ENCODE data around the gene KCNIP3.
A peak's percentile ranks its signal among the peaks of the same experiment; 100 is the strongest.
"Not testable (repeated sequence)": the region's sequence is repeated elsewhere in the genome, so short reads cannot be mapped to it uniquely, and the experiment has no call there.

KCNIP3 gene

DNA sequence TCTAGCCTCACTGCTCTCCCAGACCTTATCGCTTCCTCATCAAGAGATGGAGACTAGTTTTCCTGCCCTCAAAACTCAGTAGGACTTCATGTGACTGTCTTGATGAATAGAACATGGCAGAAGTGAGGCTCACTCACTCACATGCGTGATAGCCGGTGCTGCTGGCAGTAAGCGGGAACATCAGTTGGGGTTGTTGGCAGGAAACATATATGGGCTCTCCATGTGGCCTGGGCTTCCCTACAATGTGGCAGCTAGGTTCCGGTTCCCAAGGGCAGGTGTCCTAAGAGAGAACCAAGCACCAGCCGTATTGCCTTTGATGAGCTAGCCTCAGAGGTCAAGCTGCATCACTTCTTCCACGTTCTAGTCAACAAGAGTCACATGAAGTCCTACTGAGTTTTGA is 90.2 kb downstream of the KCNIP3 start:
- DNase-seq = no peak

DNA sequence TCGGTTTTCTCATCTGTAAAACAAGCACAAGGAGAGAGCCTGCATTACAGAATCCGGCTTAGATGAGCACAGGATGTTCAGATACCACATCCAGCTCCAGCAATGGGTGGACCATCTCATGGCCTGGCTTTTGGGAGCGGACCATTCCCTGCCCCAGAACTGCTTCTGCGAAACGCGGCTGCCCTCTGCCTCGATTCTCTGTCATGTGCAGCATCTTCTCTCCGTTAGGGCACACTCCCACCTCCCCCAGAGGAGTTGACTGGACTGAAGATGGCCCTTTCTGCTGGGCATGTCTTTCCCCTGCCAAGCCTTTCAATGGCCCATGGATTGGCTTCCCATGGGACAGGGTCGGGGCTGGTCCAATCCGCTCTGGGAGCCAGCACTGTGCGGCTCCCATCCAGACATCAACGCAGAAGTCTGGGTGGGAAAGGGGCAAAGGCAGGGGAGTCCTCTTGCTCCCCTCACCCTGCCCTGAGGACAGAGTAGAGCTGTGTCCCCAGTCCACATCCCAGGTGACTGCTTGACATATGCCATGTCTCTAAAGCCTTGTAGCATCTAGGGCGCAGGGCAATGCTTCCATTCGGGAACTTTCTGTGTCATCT is 91.0 kb downstream of the KCNIP3 start:
- no peak for DNase-seq

DNA sequence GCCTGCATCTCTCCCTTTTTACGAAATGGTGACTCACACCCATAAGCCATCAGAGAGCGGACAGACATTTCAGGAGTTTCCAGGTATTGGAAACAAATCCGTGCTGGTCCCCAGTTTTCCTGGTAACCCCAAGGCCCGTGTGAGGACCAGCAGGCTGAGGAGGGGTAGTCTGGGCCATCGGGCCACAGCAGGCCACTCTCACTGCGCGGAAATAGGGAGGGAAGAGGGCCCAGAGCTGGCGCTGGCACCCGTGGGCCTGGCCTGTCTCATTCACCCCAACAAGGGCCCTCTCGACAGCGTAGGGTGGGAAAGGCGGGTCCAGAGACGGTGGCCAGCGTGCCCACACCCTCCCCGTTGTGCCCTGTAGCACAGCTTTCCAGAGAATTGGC is 91.7 kb downstream of the KCNIP3 start:
- DNase-seq = no peak

DNA sequence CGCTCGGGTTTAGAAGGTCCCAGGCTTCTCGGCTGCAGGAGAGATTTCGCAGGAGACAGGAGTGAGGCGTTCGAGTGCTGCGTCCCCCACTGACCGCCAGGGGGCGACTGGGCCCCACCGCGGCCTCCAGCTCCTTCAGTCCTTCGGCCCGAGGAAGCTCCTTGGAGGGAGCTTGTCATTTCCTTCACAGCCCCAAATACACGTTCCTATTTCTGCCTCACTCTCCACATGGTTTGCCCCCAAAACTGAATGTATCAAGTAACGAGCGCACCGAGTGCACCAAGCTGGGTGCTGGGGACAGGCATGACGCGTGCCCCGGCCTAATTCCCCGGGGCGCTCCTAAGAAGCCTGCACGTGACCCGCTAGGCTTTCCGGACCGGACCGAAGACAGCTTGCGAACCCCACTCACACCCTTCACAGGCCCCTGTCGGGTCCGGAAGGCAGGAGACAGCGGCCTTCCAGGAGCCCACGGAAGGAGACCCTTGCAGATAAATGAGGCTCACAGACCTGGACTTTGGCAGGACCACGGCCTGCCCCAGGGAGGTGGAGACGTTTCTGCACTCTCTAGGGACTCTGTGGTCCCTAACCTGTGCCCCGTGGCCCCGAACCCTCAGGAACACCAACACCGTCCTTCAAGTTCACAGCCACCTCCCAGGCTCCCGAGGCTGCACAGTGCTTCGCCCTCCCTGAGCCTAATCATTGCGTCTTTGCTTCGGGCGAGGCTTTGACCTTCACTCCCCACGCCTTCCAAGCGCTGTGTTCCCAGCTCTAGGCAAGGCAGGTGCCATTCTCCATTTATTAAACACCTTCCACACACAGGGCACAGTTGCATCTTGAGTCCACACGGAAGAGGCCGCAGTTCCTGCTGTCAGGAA is 92.3 kb downstream of the KCNIP3 start:
- DNase-seq = no peak

DNA sequence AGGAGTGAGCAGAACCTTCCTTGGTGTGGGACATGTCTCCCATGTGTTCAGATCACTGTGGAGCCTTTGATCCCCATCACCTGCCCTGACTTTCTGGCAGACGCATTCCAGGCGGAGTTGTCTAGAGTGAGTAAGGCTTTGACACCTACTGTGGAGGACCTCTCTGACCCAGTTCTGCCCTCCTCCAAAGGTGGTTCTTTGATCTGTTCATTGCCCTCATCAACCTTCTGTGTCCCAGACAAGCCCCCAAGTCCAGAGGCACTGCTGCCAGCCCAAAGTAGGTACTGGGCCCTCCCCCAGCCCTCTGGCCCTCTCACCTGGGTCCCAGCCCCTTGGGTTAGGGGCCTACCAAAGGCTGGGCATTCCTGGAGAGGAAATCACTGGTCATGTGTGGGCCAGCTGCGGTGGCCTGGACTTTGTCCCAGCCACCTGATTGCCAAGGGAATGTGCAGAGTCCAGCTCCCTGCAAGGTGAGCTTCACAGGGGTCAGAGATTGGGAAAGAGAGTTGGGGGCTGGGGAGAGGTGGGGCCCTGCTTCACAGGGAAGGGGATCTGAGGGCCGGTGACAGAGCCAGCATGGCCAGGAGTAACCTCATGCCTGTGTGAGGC is 93.2 kb downstream of the KCNIP3 start:
- DNase-seq = no peak

DNA sequence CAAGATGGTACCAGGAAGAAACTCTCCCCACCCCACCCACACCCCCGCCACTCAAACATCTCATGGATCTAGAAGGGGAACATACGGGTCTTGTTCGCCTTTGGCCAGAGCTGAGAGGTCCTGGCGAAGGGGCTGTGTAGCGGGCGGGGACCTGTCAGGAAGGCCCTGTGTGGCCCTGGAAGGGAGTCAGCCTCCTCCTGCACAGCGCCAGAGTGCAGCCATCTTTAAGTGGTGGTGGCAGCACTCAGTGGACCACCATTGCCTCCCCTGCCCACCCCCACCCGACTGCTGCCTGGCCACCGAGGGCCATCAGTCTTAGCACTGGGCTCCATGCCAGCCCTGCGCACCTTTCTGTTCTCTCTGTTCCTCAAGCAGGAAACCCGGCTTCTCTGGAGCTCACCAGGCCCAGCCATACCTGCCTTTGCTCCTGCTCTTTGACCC is 93.8 kb downstream of the KCNIP3 start:
- DNase-seq = no peak

DNA sequence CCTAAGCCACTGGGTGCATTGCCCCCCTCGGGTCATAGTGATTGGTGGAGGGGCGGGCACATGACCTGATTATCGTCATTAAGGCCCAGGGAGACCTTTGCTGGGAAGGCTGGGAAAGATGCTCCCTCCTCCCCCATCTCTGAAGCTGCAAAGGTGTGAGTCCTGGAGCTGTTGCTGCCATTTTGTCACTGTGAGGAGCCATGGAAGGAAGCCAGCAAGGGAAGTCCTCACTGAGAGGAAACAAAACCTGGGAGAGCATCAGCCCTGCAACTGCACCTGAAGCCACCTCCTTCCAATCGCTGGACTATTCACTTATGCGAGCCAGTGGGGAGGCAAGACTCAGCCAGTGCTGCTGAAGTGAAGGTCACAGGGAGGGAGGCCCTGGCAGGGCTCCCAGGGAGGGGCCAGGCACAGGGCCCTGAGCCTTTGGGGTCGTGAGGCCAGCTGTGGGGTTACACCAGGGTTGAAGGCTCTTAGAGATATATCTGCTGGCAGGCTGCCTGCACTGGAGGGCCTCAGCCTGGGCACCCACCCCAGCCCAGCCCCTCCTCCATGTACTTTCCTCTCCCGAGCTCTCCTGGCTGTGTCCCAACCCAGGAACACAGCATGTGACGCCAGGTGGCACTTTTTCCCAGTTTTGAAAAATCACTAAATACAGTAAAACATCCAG is 94.6 kb downstream of the KCNIP3 start:
- DNase-seq = no peak

DNA sequence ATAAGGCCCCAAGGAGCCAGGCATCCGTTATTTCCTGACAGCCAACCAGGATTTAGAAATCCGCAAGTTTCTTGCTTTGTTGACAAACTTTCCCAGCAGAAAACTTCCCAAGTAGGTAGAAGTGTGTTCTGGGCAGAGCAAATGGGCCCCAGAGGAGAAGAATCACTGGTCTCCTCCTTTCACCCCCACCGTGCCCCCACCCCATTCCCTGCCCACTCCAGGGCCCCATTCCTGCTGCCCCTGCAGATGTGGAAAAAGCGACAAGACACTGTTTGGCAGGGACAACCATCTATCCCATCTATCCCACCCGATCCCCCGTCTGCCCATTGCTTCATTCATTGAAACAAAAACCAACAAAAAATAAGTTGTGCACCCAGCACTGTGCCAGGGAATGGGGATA is 95.2 kb downstream of the KCNIP3 start:
- DNase-seq = no peak

DNA sequence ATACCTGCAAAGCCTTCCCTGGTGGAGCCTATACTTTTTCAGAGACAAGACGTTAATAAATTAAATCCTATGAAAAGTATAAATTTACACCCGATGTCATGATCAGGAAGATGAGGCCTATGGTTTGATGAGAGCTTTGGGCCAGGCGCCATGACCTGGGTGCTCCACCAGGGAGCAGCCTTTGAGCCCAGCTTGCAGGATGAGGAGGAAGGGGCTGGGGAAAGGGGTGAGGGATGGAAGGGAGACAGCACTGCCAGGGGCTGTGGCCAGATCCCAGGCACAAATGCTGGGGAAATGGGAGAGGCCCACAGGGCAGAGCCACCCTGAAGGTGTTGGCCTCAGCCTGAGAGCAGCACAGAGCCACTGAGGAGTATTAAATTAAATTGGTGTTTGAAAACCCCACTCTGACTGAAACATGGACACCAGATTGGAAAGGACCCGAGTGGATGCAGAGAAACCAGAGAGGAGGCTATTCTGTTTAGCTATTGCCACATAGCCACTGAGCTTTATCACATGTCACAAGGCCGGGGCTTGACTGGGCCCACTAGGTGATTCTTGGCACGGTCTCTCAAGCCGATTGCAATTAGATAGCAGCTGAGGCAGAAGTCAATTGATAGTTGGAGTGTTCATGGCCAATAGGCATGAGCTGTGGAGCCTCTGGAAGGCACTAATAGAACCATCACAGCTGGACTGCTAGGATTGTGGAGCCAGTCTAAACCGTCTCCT is 95.7 kb downstream of the KCNIP3 start:
- DNase-seq = no peak

DNA sequence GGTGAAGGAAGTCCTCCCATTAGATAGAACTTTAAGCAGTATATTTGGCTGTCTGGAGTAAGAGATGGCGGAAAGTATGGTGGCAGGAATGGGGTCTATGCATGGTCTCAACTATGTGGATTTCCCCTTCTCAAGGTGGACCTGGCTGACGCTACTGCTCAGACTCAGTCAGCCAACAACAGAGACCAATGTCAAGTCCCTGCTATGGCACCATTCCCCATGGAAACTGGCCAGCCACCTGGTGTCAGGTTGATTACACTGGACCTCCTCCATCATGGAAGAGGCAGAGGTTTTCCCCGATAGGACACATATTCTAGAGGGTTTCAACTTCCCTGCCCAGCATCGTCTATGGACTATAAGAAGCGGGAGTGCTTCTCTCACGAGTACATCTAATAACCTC is 96.8 kb downstream of the KCNIP3 start:
- no peak for DNase-seq

DNA sequence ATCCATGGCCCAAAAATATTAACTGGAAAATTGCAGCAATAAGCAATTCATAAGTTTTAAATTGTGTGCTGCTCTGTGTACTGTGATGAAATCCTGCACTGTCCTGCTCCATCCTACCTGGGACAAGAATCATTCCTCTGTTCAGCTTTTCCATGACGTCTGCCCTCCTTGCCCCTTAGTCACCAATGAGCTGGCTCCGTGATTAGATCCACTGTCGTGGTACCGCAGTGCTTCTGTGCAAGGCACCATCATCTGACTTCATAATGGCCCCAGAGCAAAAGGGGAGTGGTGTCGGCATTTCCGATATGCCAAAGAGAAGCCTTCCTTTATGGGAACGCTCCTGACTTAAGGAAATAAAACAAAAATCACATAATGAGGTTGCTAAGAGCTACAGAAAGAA is 101.9 kb downstream of the KCNIP3 start:
- no peak for DNase-seq

DNA sequence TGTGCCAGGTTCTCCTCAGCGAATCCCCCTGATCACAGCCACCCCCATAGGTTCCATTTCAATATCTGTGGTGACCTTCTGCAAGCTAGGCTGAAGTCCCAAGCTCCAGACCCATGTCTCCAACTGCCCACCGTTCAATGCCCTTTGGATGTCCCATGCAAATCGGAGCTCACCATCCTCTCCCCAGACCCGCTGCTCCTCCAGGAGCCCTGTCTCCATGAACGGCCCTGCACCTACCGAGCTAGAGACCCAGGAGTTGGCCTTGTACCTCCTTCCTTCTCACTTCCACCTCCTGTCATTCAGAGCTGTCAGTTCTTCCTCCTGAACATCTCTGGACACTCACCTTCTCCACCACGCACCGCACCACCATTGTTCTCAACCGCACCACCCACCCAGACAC is 104.3 kb downstream of the KCNIP3 start:
- DNase-seq = no peak

DNA sequence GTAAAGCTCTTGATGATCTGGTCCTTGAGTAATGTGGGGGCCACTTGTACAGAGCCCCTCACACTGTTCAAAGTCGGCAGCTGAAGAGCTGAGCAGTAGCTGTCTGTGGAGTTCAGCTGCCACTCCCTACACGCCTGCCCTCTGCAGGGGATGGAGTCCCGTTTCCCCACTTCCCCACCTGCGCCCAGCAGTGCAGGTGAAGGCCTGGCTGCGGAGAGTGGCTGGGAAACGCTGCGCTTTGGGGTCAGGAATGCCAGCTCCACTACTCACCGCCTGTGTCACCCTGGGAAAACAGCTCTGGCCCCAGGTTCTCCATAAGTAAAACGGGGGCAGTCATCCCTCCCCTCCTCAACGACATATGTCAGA is 104.8 kb downstream of the KCNIP3 start:
- DNase-seq = not testable (repeated sequence)

DNA sequence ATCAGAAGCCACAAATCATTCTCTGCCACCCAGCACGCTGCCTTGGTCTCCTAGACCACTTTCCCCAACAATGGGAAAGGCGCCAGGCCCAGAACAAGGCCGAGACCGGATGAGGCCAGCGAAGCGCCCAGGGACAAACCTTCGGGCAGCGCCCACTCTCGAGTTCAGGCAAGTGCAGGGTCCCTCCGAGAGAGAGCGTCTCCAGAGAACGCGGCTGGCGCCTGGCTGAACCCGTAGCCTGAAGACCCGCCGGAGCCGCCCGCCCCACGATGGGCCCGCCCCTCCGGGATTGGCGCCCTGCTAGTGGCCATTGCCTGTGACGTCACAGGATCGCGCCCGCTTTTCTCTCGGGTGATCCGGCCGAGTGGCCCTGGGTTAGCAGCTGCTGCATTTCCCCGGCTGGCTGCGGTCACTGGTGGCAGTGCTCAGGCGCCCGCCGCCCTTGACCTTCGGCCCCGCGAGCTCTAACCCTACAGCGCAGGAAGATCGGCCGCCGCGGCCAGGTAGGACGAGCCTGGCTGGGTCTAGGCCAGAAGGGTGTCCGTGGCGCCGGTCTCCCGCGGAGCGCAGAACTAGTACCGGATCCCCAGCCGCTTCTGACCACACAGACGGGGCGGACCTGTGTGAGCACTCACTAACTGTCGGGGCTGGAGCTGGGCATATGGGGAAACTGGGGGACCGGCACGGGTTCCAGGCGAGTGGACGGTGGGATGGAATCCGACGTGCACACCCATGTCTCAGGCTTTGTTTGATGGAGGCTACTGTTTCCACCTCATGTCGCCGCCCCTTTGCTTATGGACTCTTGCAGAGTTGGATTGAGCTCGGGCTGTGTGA is 105.4 kb downstream of the KCNIP3 start, which contains the start of gene FAHD2A:
Gene FAHD2A (plus strand): TSS at position 339 of the 834 bp plus-strand sequence. CDS start 2,851 bp downstream, outside the sequence.
- DNase-seq = peak; percentile 30

DNA sequence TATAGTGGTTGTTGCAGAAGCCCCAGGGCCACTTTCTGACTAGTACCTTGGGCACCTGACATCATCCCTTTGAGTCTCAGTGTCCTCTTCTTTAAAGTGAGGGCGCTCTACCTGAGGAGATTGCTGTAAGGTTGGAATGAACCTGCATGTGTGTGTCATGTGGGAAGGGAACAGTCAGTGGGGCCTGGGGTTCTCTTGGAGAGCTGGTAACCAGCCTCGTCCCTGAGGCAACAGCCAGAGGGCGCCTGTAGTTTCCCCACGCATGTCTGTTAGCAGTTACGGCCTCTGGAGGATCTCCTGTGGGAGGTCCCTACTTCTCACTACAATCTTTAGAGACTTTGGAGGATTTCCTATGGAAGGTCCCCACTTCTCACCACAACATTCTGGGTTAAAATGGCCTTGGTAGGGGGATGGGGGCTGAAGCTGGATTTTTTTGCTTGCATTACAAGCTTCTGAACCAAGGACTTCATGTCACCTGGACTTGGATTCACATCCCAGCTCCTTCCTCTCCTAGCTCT is 106.1 kb downstream of the KCNIP3 start:
- not testable (repeated sequence) for DNase-seq

DNA sequence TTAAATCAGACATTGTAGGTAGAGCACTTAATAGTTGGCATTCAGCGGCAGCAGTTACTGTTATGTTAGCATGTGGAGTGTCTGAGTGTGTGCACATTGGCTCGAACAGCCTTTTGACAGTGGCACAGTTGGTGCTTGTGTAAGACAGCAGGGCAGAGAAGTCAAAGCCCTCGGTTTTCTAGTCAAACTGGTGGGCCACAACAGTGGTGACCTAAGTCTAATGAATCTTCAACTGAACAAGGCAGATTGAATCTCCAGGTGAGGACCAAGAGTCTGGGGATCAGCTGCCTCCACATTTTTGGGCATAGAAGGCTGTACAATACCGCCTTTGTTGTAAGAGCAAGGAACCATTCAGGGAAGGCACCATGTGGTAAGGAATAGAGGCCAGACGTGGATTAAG is 106.7 kb downstream of the KCNIP3 start:
- not testable (repeated sequence) for DNase-seq

DNA sequence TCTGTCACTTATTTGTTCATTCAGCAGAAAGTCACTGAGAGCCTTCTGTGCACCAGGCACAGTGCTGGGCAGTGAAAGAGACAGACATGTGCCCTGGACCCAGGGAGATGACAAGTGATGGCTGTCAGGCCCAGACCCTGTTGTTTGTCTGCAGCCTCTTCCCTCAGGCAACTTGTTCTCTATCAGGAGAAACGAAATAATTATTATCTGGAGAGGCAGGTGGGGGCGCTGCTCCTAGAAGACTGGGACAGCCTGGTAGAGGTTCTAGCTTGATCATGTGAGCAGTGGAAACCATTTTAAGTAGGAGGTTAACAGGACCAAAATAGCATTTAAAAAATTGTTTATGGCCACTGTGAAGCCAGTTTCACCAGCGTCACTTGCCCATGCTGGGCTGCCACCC is 107.5 kb downstream of the KCNIP3 start:
- not testable (repeated sequence) for DNase-seq

DNA sequence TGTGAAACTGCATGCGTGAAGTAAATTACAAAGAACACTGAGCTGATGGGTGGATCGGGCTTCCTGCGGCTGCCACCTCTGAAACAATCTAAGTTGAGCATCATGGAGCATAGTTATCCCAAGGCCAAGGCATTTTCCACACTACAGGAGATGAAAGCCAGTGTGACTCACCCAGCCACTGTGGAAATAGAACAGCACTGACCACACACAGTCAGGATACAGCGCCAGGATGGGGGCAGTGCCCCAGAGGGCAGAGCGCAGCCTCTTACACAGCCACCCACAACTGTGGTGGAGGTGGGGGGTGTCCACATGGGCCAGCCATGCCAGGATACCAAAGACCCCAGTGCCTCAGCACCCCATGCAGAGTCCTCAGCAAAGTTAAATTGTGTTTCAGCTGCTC is 114.1 kb downstream of the KCNIP3 start:
- not testable (repeated sequence) for DNase-seq

DNA sequence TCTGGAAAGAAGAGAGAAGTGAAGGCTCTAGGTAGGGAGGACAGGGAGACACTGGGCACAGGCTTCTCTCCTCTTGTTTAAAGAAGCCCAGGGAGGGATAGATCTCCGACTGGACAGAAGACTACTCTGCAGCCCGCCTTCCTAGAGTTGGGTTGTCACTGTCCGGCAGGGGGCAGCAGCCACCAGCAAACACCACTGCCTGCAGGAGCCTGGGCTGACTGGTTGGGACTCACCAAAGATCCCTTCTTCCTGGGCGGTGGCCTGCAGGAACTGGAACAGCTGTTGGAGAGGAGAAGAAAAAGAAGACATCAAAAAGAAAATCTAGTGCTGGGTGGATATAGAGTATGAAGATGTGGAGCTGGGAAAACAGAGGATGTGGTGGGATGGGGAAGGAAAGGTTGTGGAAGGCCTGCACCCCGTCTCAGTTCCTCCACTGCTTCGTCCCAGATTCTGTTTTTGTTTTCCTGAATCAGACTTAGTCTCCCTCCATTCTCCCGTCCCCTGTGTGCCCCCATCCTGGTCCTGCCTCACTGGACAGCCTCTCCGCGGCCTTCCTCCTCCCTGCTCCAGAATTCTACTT is 117.0 kb downstream of the KCNIP3 start:
- DNase-seq = not testable (repeated sequence)

DNA sequence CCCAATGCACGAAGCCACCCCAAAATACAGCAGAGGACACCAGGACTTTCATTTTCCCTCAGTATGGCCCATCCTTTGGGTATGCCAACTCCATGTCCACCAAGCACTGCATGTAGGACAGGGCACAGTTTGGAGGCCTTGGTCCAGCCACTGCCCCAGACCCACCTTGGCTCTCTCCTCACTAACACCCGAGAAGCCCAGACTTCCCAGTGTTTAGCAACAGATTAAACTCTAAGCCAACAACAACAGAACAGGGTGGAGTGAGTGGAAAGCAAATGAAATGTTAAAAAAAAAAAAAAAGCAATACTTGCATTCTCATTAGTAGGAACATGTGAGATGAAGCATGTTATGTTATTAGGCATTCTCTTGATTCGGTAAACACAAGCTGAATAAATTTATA is 118.0 kb downstream of the KCNIP3 start:
- DNase-seq = not testable (repeated sequence)

DNA sequence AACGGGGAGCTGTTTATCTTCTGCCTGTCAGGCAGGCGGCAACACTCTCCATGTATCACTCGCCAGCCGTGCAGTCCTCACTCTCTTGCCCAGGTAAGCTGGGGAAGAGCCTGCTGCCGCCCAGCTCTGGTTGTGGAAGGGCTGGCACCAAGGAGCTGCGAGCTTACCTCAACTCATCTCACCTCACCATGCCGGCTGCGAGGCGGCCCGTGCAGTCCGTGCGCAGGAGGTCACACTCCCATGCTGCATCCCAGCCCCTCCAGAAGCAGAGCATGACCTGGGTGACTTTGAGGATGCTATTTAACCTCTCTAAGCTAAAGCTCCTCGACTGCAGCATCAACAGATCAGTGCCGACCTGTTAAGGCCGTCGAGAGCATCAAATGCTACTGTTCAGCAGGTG is 118.4 kb downstream of the KCNIP3 start:
- not testable (repeated sequence) for DNase-seq

All from cortex of kidney (tissue), 1 donor.